IPS DF 6.9 (cell line): Measurements from ENCODE around the gene LRRFIP1.
A peak's percentile ranks its signal among the peaks of the same experiment; 100 is the strongest.

Experiments
- DNase-seq: peaks from one replicate; pipeline ENCODE4 v3.0.0-alpha.2; 2013; ENCODE audit warnings: low read depth, low spot score
- H3K27ac ChIP-seq: one replicate; pipeline ENCODE4 v1.5.1; 2013; ENCODE audit warnings: low read length, control low read depth
- H3K27me3 ChIP-seq: 2 replicates; pipeline ENCODE4 v1.6.1; 2013; ENCODE audit warnings: mild to moderate bottlenecking, low read length; ENCODE audit not compliant: control insufficient read depth, insufficient read depth
- H3K36me3 ChIP-seq: 2 replicates; pipeline ENCODE4 v1.6.1; 2013; ENCODE audit warnings: low read length; ENCODE audit not compliant: control insufficient read depth, insufficient read depth
- H3K4me1 ChIP-seq: 2 replicates; pipeline ENCODE4 v1.6.1; 2013; ENCODE audit warnings: low read length; ENCODE audit not compliant: control insufficient read depth, insufficient read depth
- H3K4me3 ChIP-seq: 2 replicates; pipeline ENCODE4 v1.5.1; 2013; ENCODE audit warnings: mild to moderate bottlenecking, low read length
- H3K9me3 ChIP-seq: 2 replicates; pipeline ENCODE4 v1.6.1; 2013; ENCODE audit warnings: low read length, inconsistent platforms; ENCODE audit not compliant: control insufficient read depth, insufficient read depth
- WGBS: extraction: QIAGEN DNeasy Blood & Tissue Kit; methylation state at CpG from one replicate; pipeline ENCODE4 v1.1.7; 2013; ENCODE audit warnings: mixed read lengths, missing lambda C conversion rate; ENCODE audit not compliant: insufficient read length, insufficient coverage; 5-methylcytosine and 5-hydroxymethylcytosine counted together

The LRRFIP1 gene

DNA sequence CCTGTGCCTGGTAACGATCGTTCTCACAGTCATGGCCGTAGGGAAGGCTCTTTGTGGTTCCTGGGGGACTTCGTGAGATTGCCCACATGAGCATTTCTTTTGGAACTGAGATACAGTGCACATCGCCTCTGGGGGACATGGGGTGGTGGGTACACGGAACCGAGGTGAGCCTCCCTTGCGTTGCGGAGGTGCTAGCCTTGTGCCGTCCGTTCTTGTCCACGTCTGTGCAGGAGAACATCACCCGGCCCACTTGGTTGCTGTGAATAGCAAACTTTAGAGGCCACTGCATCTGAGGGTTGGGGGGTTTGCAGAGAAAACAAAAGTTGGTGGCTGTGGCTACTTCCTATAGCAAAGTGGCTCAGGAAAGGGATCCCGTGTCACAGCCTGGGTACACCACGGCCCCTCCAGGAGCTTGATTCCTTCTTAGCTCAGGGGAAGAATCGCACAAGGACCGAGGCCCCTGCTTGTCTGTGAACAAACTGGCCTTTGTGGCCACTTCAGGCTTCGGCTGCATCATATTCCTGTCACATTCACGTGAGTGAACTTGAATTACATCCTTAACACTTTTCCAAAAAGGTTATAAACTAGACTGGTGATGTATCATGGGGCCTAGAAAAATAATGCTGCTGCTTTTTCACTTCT, 72.6 kb downstream of the LRRFIP1 start:
- H3K4me3 ChIP-seq, result no peak overlapping the region

DNA sequence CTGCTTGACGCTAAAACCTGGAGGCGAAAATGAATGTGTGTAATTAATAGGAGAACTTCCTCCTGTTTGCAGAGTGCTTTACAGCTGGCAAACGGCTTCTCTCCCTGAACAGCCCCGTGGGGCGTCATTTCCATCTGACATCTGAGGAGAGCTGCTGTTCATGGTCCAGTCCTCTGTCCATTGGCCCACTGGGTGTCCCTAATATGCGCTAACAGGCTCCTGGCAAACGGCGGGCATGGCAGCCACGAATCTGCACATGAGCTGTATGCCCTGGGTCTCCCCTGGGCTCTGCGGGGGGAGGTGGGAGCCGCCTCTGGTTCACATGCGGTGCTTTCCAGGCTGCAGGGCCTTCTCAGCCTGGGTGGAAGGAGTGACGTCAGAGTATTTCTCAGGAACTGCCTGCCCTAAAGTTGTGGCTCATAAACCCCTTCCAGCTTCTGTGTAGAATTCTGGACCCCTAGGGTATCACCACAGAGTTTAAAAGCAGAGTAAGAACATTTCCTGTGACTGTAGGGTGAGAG, 73.2 kb downstream of the LRRFIP1 start:
- DNase-seq, result no peak
- Histone ChIP-seq H3K36me3 (no peaks in the 10 kb centered on the region), H3K4me1 (peaks cover 15% of the 10 kb centered on the region), H3K27ac (no peak overlapping the region), H3K9me3 (no peaks in the 10 kb centered on the region), H3K4me3 (no peak overlapping the region), H3K27me3 (no peaks in the 10 kb centered on the region)
- no CpG with 5 or more reads among the region's 13 CpGs for WGBS

More for the DNA sequence above, 72.6 kb downstream of the LRRFIP1 start:
- Histone ChIP-seq H3K27me3 (no peaks in the 10 kb centered on the region), H3K9me3 (no peaks in the 10 kb centered on the region), H3K4me1 (peaks cover 15% of the 10 kb centered on the region), H3K27ac (no peak overlapping the region), H3K36me3 (no peaks in the 10 kb centered on the region)
- no peak for DNase-seq
- WGBS, result no CpG with 5 or more reads among the region's 19 CpGs

DNA sequence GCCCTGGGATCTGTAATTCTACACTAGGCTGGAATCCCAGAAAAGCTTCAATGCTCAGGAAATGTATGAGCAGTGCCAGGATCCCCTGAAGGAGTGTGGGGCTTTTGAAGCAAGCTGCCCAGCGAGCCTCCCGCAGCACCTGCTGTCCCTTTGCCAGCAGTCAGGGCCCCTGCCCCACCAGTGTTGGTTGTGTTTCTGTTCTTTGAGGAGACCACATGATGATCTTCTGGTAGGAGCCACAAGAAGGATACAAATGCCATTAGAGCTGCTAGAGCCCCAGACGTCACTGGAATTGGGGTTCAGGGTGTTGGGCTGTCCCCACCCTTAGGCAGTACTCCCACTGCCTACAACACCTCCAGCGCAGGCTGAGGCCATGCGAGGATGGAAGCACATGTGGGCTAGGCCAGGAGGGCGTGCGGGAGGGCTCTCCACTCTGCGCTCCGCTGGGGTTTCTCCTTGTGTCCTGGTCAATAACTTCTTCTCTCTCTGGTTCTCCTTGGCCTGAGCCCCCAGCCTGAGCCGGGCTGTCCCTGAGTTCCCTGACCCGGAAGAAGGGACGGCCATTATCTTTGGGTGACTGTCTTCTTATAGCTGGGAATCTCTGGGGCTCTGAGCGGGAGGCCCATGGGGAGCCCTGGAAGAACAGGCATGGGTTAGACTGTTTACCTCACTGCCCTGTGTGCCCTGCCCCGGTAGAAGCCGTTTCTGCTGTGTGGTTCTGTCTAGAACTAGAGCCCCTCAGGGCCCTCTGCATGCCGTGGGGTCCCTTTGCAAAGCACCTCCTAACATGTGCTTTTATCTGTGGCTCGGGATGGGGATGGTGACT, 73.9 kb downstream of the LRRFIP1 start:
- H3K4me1 ChIP-seq, result peaks cover 15% of the 10 kb centered on the region
- no peaks in the 10 kb centered on the region for H3K36me3 ChIP-seq
- no peaks in the 10 kb centered on the region for H3K27me3 ChIP-seq
- no peak overlapping the region for H3K27ac ChIP-seq
- DNase-seq, result no peak
- no peak overlapping the region for H3K4me3 ChIP-seq
- H3K9me3 ChIP-seq, result no peaks in the 10 kb centered on the region
- WGBS, result no CpG with 5 or more reads among the region's 17 CpGs

DNA sequence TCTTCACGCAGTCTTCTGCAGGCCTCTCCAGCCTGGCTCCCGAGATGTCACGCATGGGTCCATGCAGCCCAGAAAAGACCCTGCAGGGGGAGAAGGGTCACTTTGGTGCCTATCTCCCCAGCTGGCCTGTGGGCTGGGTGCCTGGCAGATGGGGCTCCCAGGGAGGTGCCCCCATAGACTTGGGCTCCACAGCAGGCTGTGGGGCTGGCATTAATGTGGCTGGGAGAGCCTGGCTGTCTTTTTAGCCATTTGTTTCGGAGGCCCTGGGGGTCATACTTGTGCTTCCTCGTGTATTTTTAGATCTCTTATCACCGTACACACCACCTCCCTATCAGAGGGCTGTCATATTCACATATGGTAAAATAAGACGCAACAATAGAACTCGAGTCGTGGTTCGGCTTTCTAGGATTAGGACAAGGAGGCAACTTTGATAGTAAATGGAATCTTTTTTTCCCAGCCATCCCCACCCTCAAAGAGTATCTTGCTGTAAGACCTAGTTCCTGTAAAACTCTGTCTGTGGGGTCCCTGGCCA, 74.5 kb downstream of the LRRFIP1 start:
- Histone ChIP-seq H3K4me3 (no peak overlapping the region), H3K27me3 (no peaks in the 10 kb centered on the region), H3K36me3 (no peaks in the 10 kb centered on the region), H3K27ac (no peak overlapping the region), H3K9me3 (no peaks in the 10 kb centered on the region), H3K4me1 (peaks cover 15% of the 10 kb centered on the region)
- DNase-seq, result no peak
- WGBS, result no CpG with 5 or more reads among the region's 10 CpGs

DNA sequence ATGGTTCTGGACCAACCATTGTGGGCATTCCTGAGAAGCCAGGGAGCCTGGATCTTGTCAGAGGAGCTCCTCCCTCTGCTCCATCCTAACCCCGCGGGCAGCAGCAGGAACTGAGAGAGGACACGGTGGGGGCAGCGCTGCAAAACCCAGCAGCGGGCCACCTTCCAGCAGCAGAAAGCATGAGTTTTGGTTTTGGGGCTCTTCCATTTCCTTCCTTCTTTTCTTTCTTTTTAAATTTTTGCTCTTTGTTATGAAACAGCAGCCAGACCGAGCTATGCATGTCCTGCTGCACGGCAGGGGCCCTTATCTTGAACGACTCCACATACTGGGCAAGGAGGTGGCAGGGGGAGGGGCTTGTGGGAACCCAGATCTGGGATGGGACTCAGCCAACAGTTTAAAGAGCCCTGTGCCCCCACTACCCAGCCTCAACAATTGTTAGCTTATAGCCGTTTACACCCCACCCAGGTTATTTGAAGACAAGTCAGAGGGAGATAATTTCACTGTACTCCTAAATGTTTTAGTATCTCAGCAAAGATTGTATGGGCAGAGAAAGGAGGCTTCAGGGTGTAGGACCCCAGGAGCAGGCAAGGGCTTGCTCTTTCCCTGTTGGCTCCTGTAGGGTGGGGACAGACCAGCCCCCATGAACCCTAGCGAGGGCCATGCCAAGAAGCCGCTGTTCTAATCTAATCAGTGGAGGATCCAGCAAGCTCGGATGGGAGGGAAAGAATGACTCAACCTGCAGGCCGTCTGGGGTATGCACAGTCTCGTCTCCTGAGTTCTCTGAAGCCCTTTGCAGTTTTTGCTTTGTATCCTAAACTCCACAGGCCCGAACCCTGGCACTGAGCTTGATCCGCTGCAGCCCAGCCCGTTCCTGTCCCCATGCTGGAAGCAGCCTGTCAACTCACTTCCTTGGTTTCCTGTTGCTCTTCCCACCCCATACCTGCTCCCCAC, 75.3 kb downstream of the LRRFIP1 start:
- Histone ChIP-seq H3K36me3 (no peaks in the 10 kb centered on the region), H3K4me1 (peaks cover 15% of the 10 kb centered on the region), H3K27ac (peak overlapping the region; percentile 66), H3K9me3 (no peaks in the 10 kb centered on the region), H3K27me3 (no peaks in the 10 kb centered on the region), H3K4me3 (no peak overlapping the region)
- no CpG with 5 or more reads among the region's 17 CpGs for WGBS
- DNase-seq, result no peak

DNA sequence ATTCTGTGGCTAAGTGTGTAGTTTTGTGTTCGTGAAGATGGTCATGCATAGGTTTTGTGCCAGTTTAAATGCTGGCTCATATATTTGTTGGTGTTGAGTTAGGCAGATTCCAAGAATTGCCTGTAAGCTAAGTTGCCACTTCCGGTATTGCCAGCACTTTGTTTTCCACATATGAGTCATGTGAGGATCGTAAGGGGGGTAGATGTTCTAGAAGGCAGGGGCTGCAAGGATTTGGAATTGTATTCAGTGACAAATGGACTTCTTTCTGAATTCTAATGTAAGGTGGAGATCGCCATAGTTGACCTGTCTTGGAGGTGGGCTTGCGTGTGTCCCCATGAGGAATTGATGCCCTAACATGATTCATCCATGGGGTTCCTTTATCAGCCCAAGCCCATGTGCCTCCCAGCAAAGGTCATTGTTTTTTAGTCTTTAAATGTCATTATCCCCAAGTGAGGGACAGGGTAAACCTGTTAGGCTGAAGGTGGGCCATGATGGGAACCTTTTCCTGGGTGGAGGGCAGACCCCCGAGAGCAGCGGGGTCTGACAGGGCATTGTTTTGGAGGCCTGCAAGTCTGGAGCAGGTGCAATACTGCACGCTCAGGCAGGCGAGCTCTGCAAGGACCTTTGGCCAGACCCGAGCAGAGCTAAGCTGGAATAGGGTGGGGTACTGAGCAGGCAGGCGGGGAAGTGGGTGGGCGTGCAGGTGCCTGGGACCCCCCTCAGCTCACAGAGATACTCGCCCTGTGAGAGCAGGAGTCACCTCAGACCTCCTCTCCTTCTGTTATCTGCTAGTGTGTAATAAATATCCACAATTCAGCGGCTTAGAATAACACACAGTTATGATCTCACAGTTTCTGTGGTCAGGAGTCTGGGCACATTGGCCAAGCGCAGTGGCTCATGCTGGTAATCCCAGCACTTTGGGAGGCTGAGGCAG, 77.4 kb downstream of the LRRFIP1 start:
- no peak for DNase-seq
- Histone ChIP-seq H3K36me3 (0 out of 2 replicates have a peak, but pooled peaks cover 2% of the 10 kb centered on the region), H3K27ac (no peak overlapping the region), H3K27me3 (no peaks in the 10 kb centered on the region), H3K4me1 (peaks cover 14% of the 10 kb centered on the region), H3K4me3 (no peak overlapping the region), H3K9me3 (no peaks in the 10 kb centered on the region)
- WGBS, result no CpG with 5 or more reads among the region's 15 CpGs

DNA sequence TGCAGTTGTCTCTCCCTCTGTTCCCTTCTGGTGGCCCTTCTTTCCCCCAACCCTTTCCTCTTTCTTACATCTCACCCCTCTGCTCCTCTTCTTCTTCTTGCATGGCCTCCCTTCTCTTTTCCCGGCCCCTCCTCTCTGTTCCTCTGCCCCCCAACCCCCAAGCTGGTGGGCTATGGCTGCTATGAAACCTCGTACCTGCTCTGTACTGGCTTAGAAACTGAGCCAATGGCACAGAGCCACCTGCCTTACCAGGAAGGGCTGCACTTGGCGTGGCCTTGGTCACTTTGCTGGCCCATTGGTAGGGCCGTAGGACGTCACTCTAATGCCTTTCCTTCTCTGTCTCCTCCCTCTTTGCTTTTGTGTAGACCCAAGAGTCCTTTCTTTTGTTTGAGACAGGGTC, 78.9 kb downstream of the LRRFIP1 start:
- 0 out of 2 replicates have a peak, but pooled peaks cover 2% of the 10 kb centered on the region for H3K36me3 ChIP-seq
- DNase-seq, result no peak
- H3K9me3 ChIP-seq, result no peaks in the 10 kb centered on the region
- H3K4me1 ChIP-seq, result peaks cover 5% of the 10 kb centered on the region
- WGBS, result no CpG with 5 or more reads among the region's 5 CpGs
- H3K27me3 ChIP-seq, result no peaks in the 10 kb centered on the region
- H3K27ac ChIP-seq, result no peak overlapping the region
- H3K4me3 ChIP-seq, result no peak overlapping the region

DNA sequence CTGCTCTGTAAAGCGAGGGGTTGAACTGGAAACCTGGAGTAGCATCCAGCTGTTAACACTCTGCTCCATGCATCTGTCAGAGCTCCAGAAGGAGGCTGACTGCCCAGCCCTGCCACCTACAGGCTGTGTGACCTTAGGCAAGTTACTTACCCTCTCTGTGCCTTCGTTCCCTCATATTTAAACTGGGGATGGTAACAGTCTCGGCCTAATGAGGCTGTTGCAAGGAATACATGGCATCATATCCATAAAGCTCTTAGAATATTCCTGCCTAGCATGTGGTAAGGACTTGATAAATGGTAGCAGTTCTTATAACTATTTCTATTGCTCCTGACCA, 80.6 kb downstream of the LRRFIP1 start:
- Histone ChIP-seq H3K4me3 (no peak overlapping the region), H3K27me3 (no peaks in the 10 kb centered on the region), H3K4me1 (peaks cover 4% of the 10 kb centered on the region), H3K36me3 (0 out of 2 replicates have a peak, but pooled peaks cover 6% of the 10 kb centered on the region), H3K27ac (no peak overlapping the region), H3K9me3 (no peaks in the 10 kb centered on the region)
- DNase-seq, result no peak
- no CpG with 5 or more reads among the region's 3 CpGs for WGBS

DNA sequence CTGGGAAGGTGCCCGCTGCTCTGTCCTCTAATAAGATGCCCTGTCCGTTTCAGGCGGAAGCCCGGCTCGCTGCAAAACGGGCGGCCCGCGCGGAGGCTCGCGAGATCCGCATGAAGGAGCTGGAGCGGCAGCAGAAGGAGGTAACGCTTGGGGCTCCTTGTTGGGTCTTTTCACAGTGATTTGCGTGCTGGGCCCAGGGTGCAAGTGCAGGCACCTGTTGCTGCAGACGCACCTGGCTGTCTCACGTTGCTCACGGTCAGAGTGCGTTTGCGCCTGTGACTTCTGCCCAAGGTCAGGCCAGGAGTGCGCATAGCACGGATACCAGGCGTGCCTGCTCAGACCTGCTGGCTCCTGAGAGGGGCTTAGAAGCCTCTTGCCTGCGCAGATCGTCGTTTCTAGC, 81.1 kb downstream of the LRRFIP1 start:
- Histone ChIP-seq H3K4me3 (no peak overlapping the region; the same call in 1 of the 2 replicates), H3K27me3 (no peaks in the 10 kb centered on the region), H3K4me1 (peaks cover 4% of the 10 kb centered on the region; the same call in 1 of the 2 replicates), H3K36me3 (0 out of 2 replicates have a peak, but pooled peaks cover 6% of the 10 kb centered on the region), H3K27ac (no peak overlapping the region), H3K9me3 (no peaks in the 10 kb centered on the region)
- DNase-seq, result no peak
- WGBS, result no CpG with 5 or more reads among the region's 27 CpGs
